ENCODE results near the gene PDZD2. TPM values are rescaled to one million over a fixed set of nuclear protein-coding genes. Genes with fewer than 3 reads are reported as not detected.

PDZD2 gene
- total and polyA plus RNA-seq, 2 experiments from 2014 or later, result 1.7 to 4.0 TPM

GRCh38 chr5:31736127-31736526, 97.2 kb downstream of the PDZD2 start:
- WGBS (ENCODE audit: low lambda C conversion rate, missing lambda C conversion rate), result 93% methylated on average over 6 of the region's 6 CpGs

GRCh38 chr5:31738199-31738598, 99.3 kb downstream of the PDZD2 start:
- 86% methylated on average over 4 of the region's 4 CpGs for WGBS (ENCODE audit: low lambda C conversion rate, missing lambda C conversion rate)
- no peak overlapping the region for H2AFZ ChIP-seq
- no peaks in the 10 kb centered on the region for H3K9me3 ChIP-seq (ENCODE audit: low read depth)
- no peaks in the 10 kb centered on the region for H3K36me3 ChIP-seq (replicated peaks; ENCODE audit: insufficient read depth, low read depth)
- H3K27ac ChIP-seq, result no peak overlapping the region
- no peaks in the 10 kb centered on the region for H4K20me1 ChIP-seq (ENCODE audit: insufficient read depth, poor library complexity, severe bottlenecking)
- no peaks in the 10 kb centered on the region for H3K79me2 ChIP-seq
- no peaks in the 10 kb centered on the region for H3K27me3 ChIP-seq
- H3K4me3 ChIP-seq, result no peak overlapping the region
- H3K9me2 ChIP-seq (replicated peaks; ENCODE audit: insufficient read depth), result no peaks in the 10 kb centered on the region
- H3K4me1 ChIP-seq (ENCODE audit: insufficient read depth), result no peaks in the 10 kb centered on the region
- H3K4me2 ChIP-seq, result no peak overlapping the region
- no peak for DNase-seq (ENCODE audit: low spot score)
- TF ChIP-seq CTCF (IDR thresholded peaks at IDR 0.05; ENCODE audit: poor library complexity), result no peak
- TF ChIP-seq EZH2phosphoT487 (IDR thresholded peaks at IDR 0.05; ENCODE audit: low read depth, severe bottlenecking, unreplicated experiment), result no peak
- TF ChIP-seq EZH2 (IDR thresholded peaks at IDR 0.05; ENCODE audit: borderline replicate concordance), result no peak

More at GRCh38 chr5:31736127-31736526, 97.2 kb downstream of the PDZD2 start:
- H3K36me3 ChIP-seq (replicated peaks; ENCODE audit: insufficient read depth, low read depth), result no peaks in the 10 kb centered on the region
- H3K9me3 ChIP-seq (ENCODE audit: low read depth), result no peaks in the 10 kb centered on the region
- DNase-seq (ENCODE audit: low spot score), result no peak
- H3K4me1 ChIP-seq (ENCODE audit: insufficient read depth), result no peaks in the 10 kb centered on the region
- TF ChIP-seq EZH2 (IDR thresholded peaks at IDR 0.05; ENCODE audit: borderline replicate concordance) (no peak), CTCF (IDR thresholded peaks at IDR 0.05; ENCODE audit: poor library complexity) (no peak), EZH2phosphoT487 (IDR thresholded peaks at IDR 0.05; ENCODE audit: low read depth, severe bottlenecking, unreplicated experiment) (no peak)
- H3K27ac ChIP-seq, result no peak overlapping the region
- H3K4me2 ChIP-seq, result no peak overlapping the region
- no peaks in the 10 kb centered on the region for H3K79me2 ChIP-seq
- no peaks in the 10 kb centered on the region for H4K20me1 ChIP-seq (ENCODE audit: insufficient read depth, poor library complexity, severe bottlenecking)
- no peak overlapping the region for H2AFZ ChIP-seq
- H3K27me3 ChIP-seq, result no peaks in the 10 kb centered on the region
- H3K4me3 ChIP-seq, result no peak overlapping the region
- no peaks in the 10 kb centered on the region for H3K9me2 ChIP-seq (replicated peaks; ENCODE audit: insufficient read depth)

GRCh38 chr5:31741496-31741895, 102.6 kb downstream of the PDZD2 start:
- no peaks in the 10 kb centered on the region for H4K20me1 ChIP-seq (ENCODE audit: insufficient read depth, poor library complexity, severe bottlenecking)
- no peak for DNase-seq (ENCODE audit: low spot score)
- no peak overlapping the region for H3K27ac ChIP-seq
- H3K27me3 ChIP-seq, result no peaks in the 10 kb centered on the region
- H3K4me2 ChIP-seq, result no peak overlapping the region
- TF ChIP-seq EZH2 (IDR thresholded peaks at IDR 0.05; ENCODE audit: borderline replicate concordance), result no peak
- no peak for TF ChIP-seq CTCF (IDR thresholded peaks at IDR 0.05; ENCODE audit: poor library complexity)
- no peak for TF ChIP-seq EZH2phosphoT487 (IDR thresholded peaks at IDR 0.05; ENCODE audit: low read depth, severe bottlenecking, unreplicated experiment)
- H3K9me3 ChIP-seq (ENCODE audit: low read depth), result no peaks in the 10 kb centered on the region
- no peaks in the 10 kb centered on the region for H3K79me2 ChIP-seq
- no peak overlapping the region for H2AFZ ChIP-seq
- no peaks in the 10 kb centered on the region for H3K36me3 ChIP-seq (replicated peaks; ENCODE audit: insufficient read depth, low read depth)
- no peaks in the 10 kb centered on the region for H3K9me2 ChIP-seq (replicated peaks; ENCODE audit: insufficient read depth)
- 86% methylated on average over 1 of the region's 1 CpG for WGBS (ENCODE audit: low lambda C conversion rate, missing lambda C conversion rate)
- no peaks in the 10 kb centered on the region for H3K4me1 ChIP-seq (ENCODE audit: insufficient read depth)
- H3K4me3 ChIP-seq, result no peak overlapping the region

- H3K79me2 ChIP-seq, result no peaks in the 10 kb centered on the region
- H3K27ac ChIP-seq, result no peak overlapping the region
- no peak overlapping the region for H3K4me2 ChIP-seq
- H3K4me3 ChIP-seq, result no peak overlapping the region
- no peaks in the 10 kb centered on the region for H3K36me3 ChIP-seq (replicated peaks; ENCODE audit: insufficient read depth, low read depth)
- H3K9me2 ChIP-seq (replicated peaks; ENCODE audit: insufficient read depth), result no peaks in the 10 kb centered on the region
- H4K20me1 ChIP-seq (ENCODE audit: insufficient read depth, poor library complexity, severe bottlenecking), result no peaks in the 10 kb centered on the region
- DNase-seq (ENCODE audit: low spot score), result no peak
- no peaks in the 10 kb centered on the region for H3K9me3 ChIP-seq (ENCODE audit: low read depth)
- no peaks in the 10 kb centered on the region for H3K4me1 ChIP-seq (ENCODE audit: insufficient read depth)
- WGBS (ENCODE audit: low lambda C conversion rate, missing lambda C conversion rate), result 93% methylated on average over 3 of the region's 3 CpGs
- H2AFZ ChIP-seq, result no peak overlapping the region
- no peaks in the 10 kb centered on the region for H3K27me3 ChIP-seq
- TF ChIP-seq CTCF (IDR thresholded peaks at IDR 0.05; ENCODE audit: poor library complexity) (no peak), EZH2phosphoT487 (IDR thresholded peaks at IDR 0.05; ENCODE audit: low read depth, severe bottlenecking, unreplicated experiment) (no peak), EZH2 (IDR thresholded peaks at IDR 0.05; ENCODE audit: borderline replicate concordance) (no peak)
These were observed 104.7 kb downstream of the PDZD2 start for GRCh38 chr5:31743678-31744077.

Measured in hepatocyte (in vitro differentiated cells).